PC-3 (cell line): ENCODE results near the gene NFAM1. TPM values are rescaled to one million over a fixed set of nuclear protein-coding genes. Genes with fewer than 3 reads are reported as not detected.

Experiments
- ATAC-seq: fragments of 200-7000 bp; cut with Tn5 transposase; 2 replicates; pipeline ENCODE4 v1.9.1; 2020; ENCODE audit warnings: mild to moderate bottlenecking, moderate library complexity
- BruUV-seq: library from RNA; stranded (reverse); fragments of 400-500 nt; replicated peaks from 2 replicates; lab custom pipeline; 2021; lab: Mats Ljungman, UMichigan
- CTCF ChIA-PET: fragments of 300-600 bp; sonication (Branson Sonifier 250); formaldehyde crosslinking; loops from one replicate; lab custom pipeline; 2022; ENCODE audit warnings: antibody characterized with exemption; lab: Charles Lee
- POLR2A ChIA-PET: fragments of 300-600 bp; sonication (Branson Sonifier 250); formaldehyde crosslinking; loops from one replicate; lab custom pipeline; 2022; ENCODE audit warnings: antibody characterized with exemption; ENCODE audit not compliant: unreplicated experiment; lab: Charles Lee
- DNase-seq: peaks from one replicate; pipeline ENCODE4 v3.0.0-alpha.2; 2015
- H2AFZ ChIP-seq: fragments of 300-600 bp; sonication (generic); 2 replicates; pipeline ENCODE4 v1.6.0; 2016; ENCODE audit warnings: antibody characterized with exemption, low read length
- H3F3A ChIP-seq: fragments of 300-600 bp; sonication (generic); one replicate; pipeline ENCODE4 v1.6.0; 2017; ENCODE audit warnings: antibody characterized with exemption, low read length, control low read depth, mild to moderate bottlenecking; ENCODE audit not compliant: unreplicated experiment
- H3K27ac ChIP-seq: fragments of 300-600 bp; sonication (generic); 2 replicates; pipeline ENCODE4 v1.5.1; 2016; ENCODE audit warnings: mild to moderate bottlenecking, low read length
- H3K27me3 ChIP-seq: fragments of 300-600 bp; sonication (generic); 2 replicates; pipeline ENCODE4 v1.6.1; 2016; ENCODE audit warnings: low read length, mixed read lengths
- H3K36me3 ChIP-seq: fragments of 300-600 bp; sonication (generic); 2 replicates; pipeline ENCODE4 v1.6.1; 2016; ENCODE audit warnings: low read depth, mixed run types, low read length, mixed read lengths
- H3K4me1 ChIP-seq: fragments of 300-600 bp; sonication (generic); 2 replicates; pipeline ENCODE4 v1.5.1; 2016; ENCODE audit warnings: low read length; ENCODE audit not compliant: insufficient read depth
- H3K4me2 ChIP-seq: fragments of 300-600 bp; sonication (generic); 2 replicates; pipeline ENCODE4 v1.6.0; 2016; ENCODE audit warnings: low read length
- H3K4me3 ChIP-seq: fragments of 300-600 bp; sonication (generic); 2 replicates; pipeline ENCODE4 v1.5.1; 2016; ENCODE audit warnings: mild to moderate bottlenecking, low read length, mixed read lengths
- H3K79me2 ChIP-seq: fragments of 300-600 bp; sonication (generic); 2 replicates; pipeline ENCODE4 v1.6.1; 2017; ENCODE audit warnings: low read length, mixed read lengths
- H3K9ac ChIP-seq: fragments of 300-600 bp; sonication (generic); 2 replicates; pipeline ENCODE4 v1.6.0; 2016; ENCODE audit warnings: mild to moderate bottlenecking, low read length
- H3K9me2 ChIP-seq: fragments of 300-600 bp; sonication (generic); replicated peaks from 2 replicates; pipeline ENCODE4 v1.6.1; 2016; ENCODE audit warnings: mixed run types, low read length, mixed read lengths
- H3K9me3 ChIP-seq: fragments of 300-600 bp; sonication (generic); 2 replicates; pipeline ENCODE4 v1.6.1; 2016; ENCODE audit warnings: low read length, mixed read lengths
- H4K20me1 ChIP-seq: fragments of 300-600 bp; sonication (generic); 2 replicates; pipeline ENCODE4 v1.6.1; 2016; ENCODE audit warnings: low read length, mixed read lengths
- EZH2 ChIP-seq: fragments of 300-600 bp; sonication (generic); IDR thresholded peaks from one replicate; pipeline ENCODE4 v1.6.1; 2017; ENCODE audit warnings: antibody characterized with exemption, mild to moderate bottlenecking, low read length; ENCODE audit not compliant: unreplicated experiment
- EZH2phosphoT487 ChIP-seq: fragments of 300-600 bp; sonication (generic); IDR thresholded peaks from 2 replicates; pipeline ENCODE4 v1.6.1; 2018; ENCODE audit warnings: mild to moderate bottlenecking, antibody characterized with exemption, low read length, borderline replicate concordance
- intact Hi-C: fragments of 100-400 bp; cut with micrococcal nuclease; formaldehyde crosslinking; loops from 2 replicates; pipeline ENCODE4 v1.9.0; 2023
- total RNA-seq: library from RNA; depleted of rRNA; stranded (reverse); fragments of >200 nt; gene quantifications from 2 replicates; pipeline ENCODE4 v1.2.3, GENCODE V29; 2014
- TF ChIP-seq, protein P1 (sequence below): fragments of 300-600 bp; sonication (generic); conservative IDR thresholded peaks from 2 replicates; pipeline ENCODE4 v1.5.1; 2017; ENCODE audit warnings: antibody characterized with exemption, low read depth, mild to moderate bottlenecking, low read length

NFAM1 gene
- total RNA-seq, 1 experiment from 2014 or later = 0.11 TPM

DNA sequence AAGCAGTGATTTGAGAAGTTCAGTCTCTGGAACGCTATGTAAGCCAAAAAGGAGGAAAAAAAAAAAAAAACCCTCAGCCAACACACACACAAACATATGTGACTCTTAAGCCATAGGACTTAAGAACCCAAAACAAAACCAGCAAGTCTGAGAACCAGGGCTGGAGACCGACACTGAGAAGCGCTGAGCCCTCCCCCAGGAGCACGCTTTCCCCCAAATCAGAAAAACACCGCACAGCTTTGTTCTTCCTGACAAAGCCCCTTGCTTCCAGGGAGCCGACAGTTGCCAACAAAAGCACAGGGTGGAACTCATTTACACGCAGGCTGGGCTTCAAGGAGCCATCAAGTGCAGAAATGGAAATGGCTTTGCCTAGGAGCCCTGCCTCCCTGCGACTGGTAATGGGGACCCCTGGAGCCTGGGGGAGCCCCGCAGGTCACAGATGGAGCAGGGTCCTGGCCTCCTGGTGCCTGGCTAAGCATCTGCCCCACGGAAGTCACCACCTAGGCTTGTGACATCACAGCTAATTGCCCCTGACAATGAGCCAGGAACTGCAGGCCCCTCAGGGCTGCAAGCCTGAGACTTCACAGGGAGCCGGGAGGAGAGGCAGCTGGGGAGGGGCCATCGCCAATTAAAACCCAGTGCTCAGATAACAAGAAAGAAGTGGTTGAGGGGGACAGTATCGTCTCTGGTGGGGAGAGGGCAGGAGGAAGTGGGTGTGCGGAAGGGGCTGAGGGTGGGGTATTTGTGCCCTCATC, 66.9 kb downstream of the NFAM1 start:
- ATAC-seq = no peak
- no peaks in the 10 kb centered on the region for H4K20me1 ChIP-seq
- H3K79me2 ChIP-seq = no peaks in the 10 kb centered on the region
- no TSS peak for BruUV-seq
- H2AFZ ChIP-seq = no peak overlapping the region
- intact Hi-C loops = no loop called here
- CTCF ChIA-PET = interaction anchor here (0.6 to 0.7 kb wide), 2 partner anchors 256 to 403 kb away, joined by 3 to 6 read pairs; no protein-coding TSS in a partner anchor
- peaks cover 13% of the 10 kb centered on the region; the same call in 1 of the 2 replicates for H3K27me3 ChIP-seq
- no peaks in the 10 kb centered on the region for H3K36me3 ChIP-seq
- no peak for DNase-seq
- H3K4me2 ChIP-seq = no peak overlapping the region
- no peaks in the 10 kb centered on the region for H3K9me2 ChIP-seq
- no peak overlapping the region for H3K27ac ChIP-seq
- no peak for TF ChIP-seq EZH2
- TF ChIP-seq, protein P1, sequence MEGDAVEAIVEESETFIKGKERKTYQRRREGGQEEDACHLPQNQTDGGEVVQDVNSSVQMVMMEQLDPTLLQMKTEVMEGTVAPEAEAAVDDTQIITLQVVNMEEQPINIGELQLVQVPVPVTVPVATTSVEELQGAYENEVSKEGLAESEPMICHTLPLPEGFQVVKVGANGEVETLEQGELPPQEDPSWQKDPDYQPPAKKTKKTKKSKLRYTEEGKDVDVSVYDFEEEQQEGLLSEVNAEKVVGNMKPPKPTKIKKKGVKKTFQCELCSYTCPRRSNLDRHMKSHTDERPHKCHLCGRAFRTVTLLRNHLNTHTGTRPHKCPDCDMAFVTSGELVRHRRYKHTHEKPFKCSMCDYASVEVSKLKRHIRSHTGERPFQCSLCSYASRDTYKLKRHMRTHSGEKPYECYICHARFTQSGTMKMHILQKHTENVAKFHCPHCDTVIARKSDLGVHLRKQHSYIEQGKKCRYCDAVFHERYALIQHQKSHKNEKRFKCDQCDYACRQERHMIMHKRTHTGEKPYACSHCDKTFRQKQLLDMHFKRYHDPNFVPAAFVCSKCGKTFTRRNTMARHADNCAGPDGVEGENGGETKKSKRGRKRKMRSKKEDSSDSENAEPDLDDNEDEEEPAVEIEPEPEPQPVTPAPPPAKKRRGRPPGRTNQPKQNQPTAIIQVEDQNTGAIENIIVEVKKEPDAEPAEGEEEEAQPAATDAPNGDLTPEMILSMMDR = no peak
- no peak for TF ChIP-seq EZH2phosphoT487
- H3F3A ChIP-seq = no peaks in the 10 kb centered on the region
- peaks cover 11% of the 10 kb centered on the region for H3K4me1 ChIP-seq
- H3K9ac ChIP-seq = no peak overlapping the region
- H3K4me3 ChIP-seq = no peak overlapping the region
- POLR2A ChIA-PET = no interaction called here
- H3K9me3 ChIP-seq = no peaks in the 10 kb centered on the region

GRCh38 chr22:42364604-42365110, 67.5 kb downstream of the NFAM1 start:
- Histone ChIP-seq H3K4me1 (peaks cover 9% of the 10 kb centered on the region), H3K4me2 (no peak overlapping the region), H3K9ac (no peak overlapping the region), H3K4me3 (no peak overlapping the region), H3K9me2 (no peaks in the 10 kb centered on the region), H3K79me2 (no peaks in the 10 kb centered on the region), H3K36me3 (no peaks in the 10 kb centered on the region), H3F3A (no peaks in the 10 kb centered on the region), H3K27me3 (peaks cover 13% of the 10 kb centered on the region; the same call in 1 of the 2 replicates), H4K20me1 (no peaks in the 10 kb centered on the region), H2AFZ (no peak overlapping the region), H3K27ac (no peak overlapping the region), H3K9me3 (no peaks in the 10 kb centered on the region)
- DNase-seq = no peak
- POLR2A ChIA-PET = no interaction called here
- ATAC-seq = no peak
- TF ChIP-seq, protein P1 = no peak
- TF ChIP-seq EZH2 (no peak), EZH2phosphoT487 (no peak)
- BruUV-seq = no TSS peak
- CTCF ChIA-PET = interaction anchor here (0.6 to 0.7 kb wide), 2 partner anchors 257 to 404 kb away, joined by 3 to 6 read pairs; no protein-coding TSS in a partner anchor
- intact Hi-C loops = no loop called here

GRCh38 chr22:42363892-42364291, 68.3 kb downstream of the NFAM1 start:
- Histone ChIP-seq H2AFZ (no peak overlapping the region), H3K79me2 (no peaks in the 10 kb centered on the region), H3K27ac (no peak overlapping the region), H3K9me3 (no peaks in the 10 kb centered on the region), H3K4me1 (peaks cover 6% of the 10 kb centered on the region; the same call in 1 of the 2 replicates), H3K27me3 (peaks cover 12% of the 10 kb centered on the region; the same call in 1 of the 2 replicates), H3K4me2 (no peak overlapping the region), H3K4me3 (no peak overlapping the region), H3K36me3 (no peaks in the 10 kb centered on the region), H3K9ac (no peak overlapping the region), H3F3A (no peaks in the 10 kb centered on the region), H3K9me2 (no peaks in the 10 kb centered on the region), H4K20me1 (no peaks in the 10 kb centered on the region)
- no peak for ATAC-seq
- no peak for DNase-seq
- ChIA-PET POLR2A (no interaction called here), CTCF (no interaction called here)
- TF ChIP-seq EZH2phosphoT487 (no peak), EZH2 (no peak)
- TF ChIP-seq, protein P1 = no peak
- no TSS peak for BruUV-seq
- intact Hi-C loops = no loop called here
